GM19099 (cell line): ENCODE results near the gene EFNA5.

ENCODE experiments used
- POLR2A ChIP-seq: IDR thresholded peaks from 3 replicates; pipeline ENCODE4 v1.6.1; 2011; ENCODE audit warnings: low read depth; ENCODE audit not compliant: insufficient read length; ENCODE audit errors: extremely low read depth

The EFNA5 gene

GRCh38 chr5:107526270-107526937, 144.3 kb downstream of the EFNA5 start:
- TF ChIP-seq POLR2A, result no peak

GRCh38 chr5:107524111-107524510, 146.6 kb downstream of the EFNA5 start:
- TF ChIP-seq POLR2A, result no peak

- no peak for TF ChIP-seq POLR2A
These were observed 147.6 kb downstream of the EFNA5 start for GRCh38 chr5:107523029-107523680.

GRCh38 chr5:107522456-107522855, 148.3 kb downstream of the EFNA5 start:
- no peak for TF ChIP-seq POLR2A

- no peak for TF ChIP-seq POLR2A
These were observed 150.8 kb downstream of the EFNA5 start for GRCh38 chr5:107519900-107520354.

- no peak for TF ChIP-seq POLR2A
These were observed 152.1 kb downstream of the EFNA5 start for GRCh38 chr5:107518616-107519015.

- no peak for TF ChIP-seq POLR2A
These were observed 152.5 kb downstream of the EFNA5 start for GRCh38 chr5:107518190-107518589.

GRCh38 chr5:107517185-107518033, 153.3 kb downstream of the EFNA5 start:
- TF ChIP-seq POLR2A, result no peak

GRCh38 chr5:107516452-107517184, 154.1 kb downstream of the EFNA5 start:
- no peak for TF ChIP-seq POLR2A

- TF ChIP-seq POLR2A, result no peak
These were observed 155.1 kb downstream of the EFNA5 start for GRCh38 chr5:107515521-107516080.

GRCh38 chr5:107514305-107514704, 156.4 kb downstream of the EFNA5 start:
- TF ChIP-seq POLR2A, result no peak

GRCh38 chr5:107513337-107514085, 157.2 kb downstream of the EFNA5 start:
- TF ChIP-seq POLR2A, result no peak

- TF ChIP-seq POLR2A, result no peak
These were observed 158.7 kb downstream of the EFNA5 start for GRCh38 chr5:107512029-107512428.

- no peak for TF ChIP-seq POLR2A
These were observed 160.6 kb downstream of the EFNA5 start for GRCh38 chr5:107510125-107510524.

- TF ChIP-seq POLR2A, result no peak
These were observed 162.6 kb downstream of the EFNA5 start for GRCh38 chr5:107508097-107508496.
